Kidney (tissue), 14 donors: ENCODE data around the gene KLLN. TPM values are rescaled to one million over a fixed set of nuclear protein-coding genes. Genes with fewer than 3 reads are reported as not detected.
"Not testable (repeated sequence)": the region's sequence is repeated elsewhere in the genome, so short reads cannot be mapped to it uniquely, and the experiment has no call there.

ENCODE experiments used
- DNase-seq, 5 donors: peaks; one replicate each; pipeline ENCODE4 v3.0.0-alpha.2; 2013 to 2020
- FAIRE-seq: peaks from 2 replicates; lab custom pipeline; 2012; peaks lifted over from hg19 to GRCh38; lab: Jason Lieb, UNC
- H3K27ac ChIP-seq, 2 donors: one replicate each; pipeline ENCODE4 v1.7.0; 2013; ENCODE audit warnings: low read depth in 2 of 2, low read length in 2 of 2, inconsistent platforms in 1 of 2
- H3K27me3 ChIP-seq: one replicate; pipeline ENCODE4 v1.7.1; 2013; ENCODE audit warnings: low read length, inconsistent platforms; ENCODE audit not compliant: control insufficient read depth, insufficient read depth
- H3K36me3 ChIP-seq, 3 donors: one replicate each; pipeline versions ENCODE4 v1.7.0 to v1.7.1; 2013; ENCODE audit warnings: low read length in 3 of 3, control low read depth in 1 of 3, inconsistent platforms in 1 of 3; ENCODE audit not compliant: insufficient read depth in 3 of 3, control insufficient read depth in 2 of 3
- H3K4me1 ChIP-seq, 3 donors: one replicate each; pipeline versions ENCODE4 v1.7.0 to v1.7.1; 2013; ENCODE audit warnings: low read length in 3 of 3, inconsistent platforms in 1 of 3, low read depth in 1 of 3; ENCODE audit not compliant: control insufficient read depth in 2 of 3, insufficient read depth in 2 of 3
- H3K4me3 ChIP-seq, 3 donors: one replicate each; pipeline versions ENCODE4 v1.7.0 to v1.8.1; 2013; ENCODE audit warnings: low read length in 3 of 3, control low read depth in 1 of 3, inconsistent platforms in 1 of 3
- H3K9ac ChIP-seq, 3 donors: one replicate each; pipeline versions ENCODE4 v1.7.0 to v1.7.1; 2013; ENCODE audit warnings: low read length in 3 of 3, control low read depth in 1 of 3, inconsistent platforms in 1 of 3
- H3K9me3 ChIP-seq, 3 donors: one replicate each; pipeline versions ENCODE4 v1.7.0 to v1.7.1; 2013; ENCODE audit warnings: low read length in 3 of 3, control low read depth in 1 of 3, inconsistent platforms in 1 of 3; ENCODE audit not compliant: control insufficient read depth in 2 of 3, insufficient read depth in 1 of 3
- intact Hi-C: fragments of 100-400 bp; cut with DNase I; formaldehyde crosslinking; loops from one replicate; pipeline ENCODE4 v1.11.1; 2022
- polyA plus RNA-seq: library from polyadenylated mRNA; stranded (reverse); fragments of 350-450 nt; fragmentation: Illumina TruSeq; extraction: RNeasy Lipid Tissue Mini Kit (QIAGEN cat#74804); gene quantifications from one replicate; pipeline ENCODE4 v1.2.3, GENCODE V29; 2014; ENCODE audit warnings: low read depth, low replicate concordance; ENCODE audit not compliant: insufficient read depth
- total RNA-seq: library from RNA; stranded (reverse); fragmentation: NEBNext Ultra II Directional; extraction: Animal tissue kit (Norgen Biotek cat#: 25700); gene quantifications from one replicate; pipeline ENCODE4 v1.2.1, GENCODE V29; 2021
- TF ChIP-seq, protein P1 (sequence below): IDR thresholded peaks from 3 replicates; pipeline ENCODE4 v1.5.1; 2012; ENCODE audit warnings: mild to moderate bottlenecking, moderate library complexity, borderline replicate concordance; ENCODE audit not compliant: insufficient read depth; ENCODE audit errors: extremely low read depth
- donor health status: control.
- donor health status: control.
- donor health status: control.
- donor health status: control.
- donor health status: control.
- donor health status: DM: yes; HTN: yes; CAD: no.
- donor health status: Normal renal cell carcinoma (clear cell type).

Gene KLLN
- total and polyA plus RNA-seq, 2 donors from 2014 or later: 0.82 to 1.7 TPM

DNA sequence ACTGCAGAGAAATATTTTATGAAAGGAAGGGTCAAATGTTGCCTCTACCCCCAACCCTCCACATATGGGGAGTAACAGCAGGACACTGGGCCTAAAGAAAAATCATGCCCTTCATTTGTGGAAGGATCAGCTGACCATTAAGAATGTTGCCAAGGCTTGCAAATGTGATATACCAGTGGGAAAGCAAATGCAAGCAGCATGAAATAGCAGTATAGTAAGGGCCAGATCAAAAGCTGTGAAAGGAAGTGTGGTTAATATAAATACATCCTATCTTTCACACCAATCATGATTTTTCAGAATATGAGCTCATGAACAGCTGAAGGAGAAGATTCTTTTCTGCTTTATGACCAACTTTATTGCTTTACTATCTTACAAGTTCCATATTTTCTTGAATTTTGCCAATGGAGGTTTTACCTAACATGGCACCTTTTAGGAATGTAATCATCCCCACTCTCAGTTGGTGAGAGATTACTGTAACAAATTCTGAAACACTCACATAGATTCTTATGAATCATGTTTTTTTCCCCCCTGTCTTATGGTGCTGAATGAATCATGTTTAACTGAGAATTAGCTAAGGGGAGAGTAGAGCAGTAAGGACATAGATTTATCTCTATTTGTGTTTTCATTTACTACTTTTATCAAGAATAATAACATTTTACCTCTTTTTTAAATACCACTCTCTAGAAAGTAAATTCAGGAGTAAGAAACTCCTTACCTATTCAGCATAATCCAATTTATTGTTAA lies 33.2 kb downstream of the KLLN start:
- intact Hi-C loops: no loop called here

DNA sequence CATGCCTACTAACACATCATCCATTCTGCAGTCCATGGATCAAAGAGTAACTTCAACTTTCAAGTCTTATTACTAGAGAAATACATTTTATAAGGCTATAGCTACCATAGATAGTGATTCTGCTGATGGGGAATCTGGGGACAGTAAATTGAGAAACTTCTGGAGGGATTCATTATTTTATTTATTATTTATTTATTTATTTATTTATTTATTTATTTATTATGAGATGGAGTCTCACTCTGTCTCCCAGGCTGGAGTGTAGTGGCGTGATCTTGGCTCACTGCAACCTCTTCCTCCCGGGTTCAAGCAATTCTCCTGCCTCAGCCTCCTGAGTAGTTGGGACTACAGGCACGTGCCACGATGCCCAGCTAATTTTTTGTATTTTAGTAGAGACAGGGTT lies 34.3 kb downstream of the KLLN start:
- H3K4me3 ChIP-seq, H3K27me3 ChIP-seq, H3K27ac ChIP-seq, H3K4me1 ChIP-seq, FAIRE-seq, H3K9ac ChIP-seq, DNase-seq, H3K36me3 ChIP-seq, intact Hi-C loops, H3K9me3 ChIP-seq: not testable (repeated sequence)

More for the DNA sequence above, 33.2 kb downstream of the KLLN start:
- Histone ChIP-seq H3K9me3 (no peaks in the 10 kb centered on the region), H3K36me3 (no peaks in the 10 kb centered on the region), H3K27me3 (no peaks in the 10 kb centered on the region), H3K27ac (no peak overlapping the region), H3K4me3 (no peak overlapping the region), H3K4me1 (no peaks in the 10 kb centered on the region), H3K9ac (no peak overlapping the region)
- FAIRE-seq (no peak), DNase-seq (no peak)
- TF ChIP-seq, protein P1, sequence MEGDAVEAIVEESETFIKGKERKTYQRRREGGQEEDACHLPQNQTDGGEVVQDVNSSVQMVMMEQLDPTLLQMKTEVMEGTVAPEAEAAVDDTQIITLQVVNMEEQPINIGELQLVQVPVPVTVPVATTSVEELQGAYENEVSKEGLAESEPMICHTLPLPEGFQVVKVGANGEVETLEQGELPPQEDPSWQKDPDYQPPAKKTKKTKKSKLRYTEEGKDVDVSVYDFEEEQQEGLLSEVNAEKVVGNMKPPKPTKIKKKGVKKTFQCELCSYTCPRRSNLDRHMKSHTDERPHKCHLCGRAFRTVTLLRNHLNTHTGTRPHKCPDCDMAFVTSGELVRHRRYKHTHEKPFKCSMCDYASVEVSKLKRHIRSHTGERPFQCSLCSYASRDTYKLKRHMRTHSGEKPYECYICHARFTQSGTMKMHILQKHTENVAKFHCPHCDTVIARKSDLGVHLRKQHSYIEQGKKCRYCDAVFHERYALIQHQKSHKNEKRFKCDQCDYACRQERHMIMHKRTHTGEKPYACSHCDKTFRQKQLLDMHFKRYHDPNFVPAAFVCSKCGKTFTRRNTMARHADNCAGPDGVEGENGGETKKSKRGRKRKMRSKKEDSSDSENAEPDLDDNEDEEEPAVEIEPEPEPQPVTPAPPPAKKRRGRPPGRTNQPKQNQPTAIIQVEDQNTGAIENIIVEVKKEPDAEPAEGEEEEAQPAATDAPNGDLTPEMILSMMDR: no peak

DNA sequence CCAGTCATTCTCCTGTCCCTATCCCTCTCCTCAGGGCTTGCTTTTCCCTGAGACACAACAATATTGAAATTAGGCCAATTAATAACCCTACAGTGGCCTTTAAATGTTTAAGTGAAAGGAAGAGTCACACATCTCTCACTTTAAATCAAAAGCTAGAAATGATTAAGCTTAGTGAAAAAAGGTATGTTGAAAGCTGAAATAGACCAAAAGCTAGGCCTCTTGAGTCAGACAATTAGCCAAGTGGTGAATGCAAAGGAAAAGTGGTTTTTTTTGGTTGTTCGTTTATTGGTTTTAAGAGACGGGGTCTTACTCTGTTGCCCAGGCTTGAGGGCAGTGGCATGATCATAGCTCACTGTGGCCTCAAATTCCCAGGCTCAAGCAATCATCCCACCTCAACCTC lies 35.7 kb downstream of the KLLN start:
- DNase-seq: no peak
- Histone ChIP-seq H3K4me3 (no peak overlapping the region), H3K27me3 (no peaks in the 10 kb centered on the region), H3K4me1 (no peaks in the 10 kb centered on the region), H3K36me3 (no peaks in the 10 kb centered on the region), H3K27ac (no peak overlapping the region), H3K9ac (no peak overlapping the region), H3K9me3 (no peaks in the 10 kb centered on the region)
- FAIRE-seq: no peak
- TF ChIP-seq, protein P1: no peak
- intact Hi-C loops: no loop called here

DNA sequence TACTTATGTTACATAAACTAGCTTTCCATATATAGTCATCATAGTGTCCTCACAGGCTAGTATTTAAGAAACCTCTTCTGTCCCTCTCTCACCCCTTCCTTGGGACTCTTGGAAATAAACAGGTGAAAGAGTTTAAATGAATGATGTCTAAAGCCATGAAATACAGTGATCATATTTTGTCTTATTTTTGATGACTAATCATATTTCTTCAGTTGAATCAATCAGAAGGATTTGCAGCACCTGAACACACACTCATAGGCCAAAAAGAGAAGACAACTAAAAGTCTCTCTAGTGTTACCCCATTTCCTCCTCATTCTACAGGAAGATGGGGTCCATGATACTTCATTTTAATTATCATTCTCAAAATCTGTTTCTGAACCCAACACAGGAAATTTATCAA lies 36.7 kb downstream of the KLLN start:
- Histone ChIP-seq H3K9me3 (no peaks in the 10 kb centered on the region), H3K4me3 (no peak overlapping the region), H3K9ac (no peak overlapping the region), H3K36me3 (no peaks in the 10 kb centered on the region), H3K27me3 (no peaks in the 10 kb centered on the region), H3K4me1 (no peaks in the 10 kb centered on the region), H3K27ac (no peak overlapping the region)
- DNase-seq (no peak), FAIRE-seq (no peak)
- TF ChIP-seq, protein P1: no peak
- intact Hi-C loops: no loop called here
